CD8-positive, alpha-beta memory T cell (primary cell): ENCODE data around the gene SUN2. TPM values are rescaled to one million over a fixed set of nuclear protein-coding genes. Genes with fewer than 3 reads are reported as not detected.
A peak's percentile ranks its signal among the peaks of the same experiment; 100 is the strongest.

ENCODE experiments used
- CTCF ChIA-PET: fragments of 350-600 bp; sonication (Branson Sonifier 250); formaldehyde crosslinking; loops from one replicate; lab custom pipeline; 2021; ENCODE audit warnings: antibody characterized with exemption; lab: Charles Lee
- POLR2A ChIA-PET: fragments of 350-600 bp; sonication (Branson Sonifier 250); formaldehyde crosslinking; loops from one replicate; lab custom pipeline; 2021; ENCODE audit warnings: antibody characterized with exemption; lab: Charles Lee
- DNase-seq, 5 donors: peaks; one replicate each; pipeline versions ENCODE4 v3.0.0 to v3.0.0-alpha.2; 2020 to 2022; ENCODE audit warnings: mixed read lengths in 1 of 5
- H3K27ac ChIP-seq: one replicate; pipeline ENCODE4 v1.7.0; 2013; ENCODE audit warnings: low read depth, mild to moderate bottlenecking, low read length, moderate library complexity
- H3K27me3 ChIP-seq: 2 replicates; pipeline ENCODE4 v1.7.0; 2013; ENCODE audit warnings: low read length, mild to moderate bottlenecking; ENCODE audit not compliant: insufficient read depth, poor library complexity, severe bottlenecking
- H3K36me3 ChIP-seq: 2 replicates; pipeline ENCODE4 v1.7.0; 2013; ENCODE audit warnings: mild to moderate bottlenecking, low read length, moderate library complexity; ENCODE audit not compliant: insufficient read depth
- H3K4me1 ChIP-seq: 2 replicates; pipeline ENCODE4 v1.7.0; 2013; ENCODE audit warnings: mild to moderate bottlenecking, low read length, moderate library complexity; ENCODE audit not compliant: insufficient read depth
- H3K4me3 ChIP-seq: 2 replicates; pipeline ENCODE4 v1.7.0; 2013; ENCODE audit warnings: mild to moderate bottlenecking, low read length
- H3K9me3 ChIP-seq: 2 replicates; pipeline ENCODE4 v1.7.0; 2013; ENCODE audit warnings: mild to moderate bottlenecking, low read length
- H3K27ac Mint-ChIP-seq, 8 donors: one replicate each; pipeline ENCODE4 v1.8.0; 2020 to 2021; ENCODE audit warnings: mixed read lengths in 8 of 8, mild to moderate bottlenecking in 6 of 8, inconsistent platforms in 3 of 8, moderate library complexity in 3 of 8
- H3K27me3 Mint-ChIP-seq, 2 donors: one replicate each; pipeline ENCODE4 v1.8.0; 2020 to 2021; ENCODE audit warnings: mixed read lengths in 2 of 2, mild to moderate bottlenecking in 1 of 2, moderate library complexity in 1 of 2
- H3K36me3 Mint-ChIP-seq, 3 donors: one replicate each; pipeline ENCODE4 v1.8.0; 2020 to 2021; ENCODE audit warnings: mixed read lengths in 3 of 3, inconsistent platforms in 1 of 3, mild to moderate bottlenecking in 1 of 3
- H3K4me1 Mint-ChIP-seq, 3 donors: one replicate each; pipeline ENCODE4 v1.8.0; 2020 to 2021; ENCODE audit warnings: mixed read lengths in 3 of 3, inconsistent platforms in 1 of 3, mild to moderate bottlenecking in 1 of 3
- H3K4me3 Mint-ChIP-seq, 7 donors: one replicate each; pipeline ENCODE4 v1.8.0; 2020 to 2021; ENCODE audit warnings: mixed read lengths in 7 of 7, mild to moderate bottlenecking in 6 of 7, moderate library complexity in 4 of 7, inconsistent platforms in 2 of 7
- H3K9me3 Mint-ChIP-seq, 5 donors: one replicate each; pipeline ENCODE4 v1.8.0; 2020 to 2022; ENCODE audit warnings: mixed read lengths in 5 of 5, mild to moderate bottlenecking in 3 of 5, moderate library complexity in 2 of 5, inconsistent platforms in 1 of 5
- polyA plus RNA-seq: library from polyadenylated mRNA; unstranded; fragments of 300-500 nt; fragmentation: Illumina TruSeq; gene quantifications from one replicate; pipeline ENCODE4 v1.2.3, GENCODE V29; 2021
- total RNA-seq, 2 experiments: library from RNA; stranded (reverse); gene quantifications; one replicate each; pipeline ENCODE4 v1.2.3, GENCODE V29; 2021

SUN2 gene
- total and polyA plus RNA-seq, 3 experiments from 2014 or later: 168 to 753 (median 185) TPM

- Mint-ChIP-seq H3K9me3 (no peaks in the 10 kb centered on the region), H3K4me1 (peaks cover 7 to 31% (median 26%) of the 10 kb centered on the region in 3 donors), H3K27me3 (peaks cover 0 to 1% of the 10 kb centered on the region in 2 donors), H3K36me3 (peaks cover 0 to 81% (median 9%) of the 10 kb centered on the region in 3 donors), H3K4me3 (no peak overlapping the region), H3K27ac (peak overlapping the region in 1 of 8 donors; percentile 36)
- CTCF ChIA-PET: interaction anchor here (0.6 to 1.5 kb wide), 3 partner anchors 16 to 1673 kb away, joined by 3 read pairs; partner anchors contain the start of gene GTPBP1
- no peak overlapping the region for H3K27ac ChIP-seq
- H3K4me1 ChIP-seq: peaks cover 7% of the 10 kb centered on the region
- no peaks in the 10 kb centered on the region for H3K9me3 ChIP-seq
- no peaks in the 10 kb centered on the region for H3K27me3 ChIP-seq
- H3K4me3 ChIP-seq: no peak overlapping the region
- POLR2A ChIA-PET: no interaction called here
- peaks cover 26% of the 10 kb centered on the region for H3K36me3 ChIP-seq
- DNase-seq: no peak
Observed at GRCh38 chr22:38689651-38690050, 66.1 kb downstream of the SUN2 start.

- CTCF ChIA-PET: interaction anchor here (1.8 kb wide), 1 partner anchor 13 kb away, joined by 4 read pairs; no protein-coding TSS in a partner anchor
- Mint-ChIP-seq H3K27me3 (no peaks in the 10 kb centered on the region), H3K36me3 (peaks cover 0 to 77% (median 12%) of the 10 kb centered on the region in 3 donors), H3K9me3 (no peaks in the 10 kb centered on the region), H3K4me3 (peak overlapping the region in 2 of 7 donors; percentile 8 to 75), H3K27ac (peak overlapping the region in 3 of 8 donors; percentile 32 to 86 (median 59)), H3K4me1 (peaks cover 17 to 23% (median 21%) of the 10 kb centered on the region in 3 donors)
- Histone ChIP-seq H3K27me3 (no peaks in the 10 kb centered on the region), H3K4me1 (peaks cover 14% of the 10 kb centered on the region), H3K27ac (no peak overlapping the region), H3K9me3 (no peaks in the 10 kb centered on the region), H3K4me3 (no peak overlapping the region), H3K36me3 (peaks cover 39% of the 10 kb centered on the region)
- DNase-seq: no peak
- POLR2A ChIA-PET: no interaction called here
Observed at GRCh38 chr22:38685761-38686160, 70.0 kb downstream of the SUN2 start.

- H3K27ac Mint-ChIP-seq: peak overlapping the region in 3 of 8 donors; percentile 46 to 86 (median 67)
- no peaks in the 10 kb centered on the region for H3K27me3 Mint-ChIP-seq
- Histone ChIP-seq H3K27ac (no peak overlapping the region), H3K27me3 (no peaks in the 10 kb centered on the region), H3K9me3 (no peaks in the 10 kb centered on the region), H3K4me3 (no peak overlapping the region), H3K4me1 (peaks cover 14% of the 10 kb centered on the region), H3K36me3 (peaks cover 39% of the 10 kb centered on the region)
- ChIA-PET CTCF (interaction anchor here (0.7 kb wide), 1 partner anchor 12 kb away, joined by 3 read pairs; no protein-coding TSS in a partner anchor), POLR2A (no interaction called here)
- DNase-seq: no peak
- H3K4me1 Mint-ChIP-seq: peaks cover 17 to 23% (median 21%) of the 10 kb centered on the region in 3 donors
- peaks cover 0 to 75% (median 12%) of the 10 kb centered on the region in 3 donors for H3K36me3 Mint-ChIP-seq
- peak overlapping the region in 1 of 7 donors; percentile 33 for H3K4me3 Mint-ChIP-seq
- H3K9me3 Mint-ChIP-seq: no peaks in the 10 kb centered on the region
Observed at GRCh38 chr22:38684895-38685294, 70.9 kb downstream of the SUN2 start.

Other genes with a start within 250 kb of the SUN2 start
- 100 to 1,000 TPM; 358 to 369 TPM for gene DDX17, start 249.7 kb downstream of the SUN2 start, total RNA-seq
- 41.4 TPM for gene DDX17, start 249.7 kb downstream of the SUN2 start, polyA plus RNA-seq
- 10 to 100 TPM; 10.9 to 17.2 TPM for gene DMC1, start 185.8 kb downstream of the SUN2 start, total RNA-seq
- not detected for gene DMC1, start 185.8 kb downstream of the SUN2 start, polyA plus RNA-seq
- under 1 TPM; 0.75 to 0.92 TPM for gene FAM227A, start 99.6 kb downstream of the SUN2 start, total RNA-seq
- 0.08 TPM for gene FAM227A, start 99.6 kb downstream of the SUN2 start, polyA plus RNA-seq
- 10 to 100 TPM; 14.0 to 15.1 TPM for gene CBY1, start 99.4 kb downstream of the SUN2 start, total RNA-seq
- gene CBY1, start 99.4 kb downstream of the SUN2 start, polyA plus RNA-seq: 7.6 TPM
- 100 to 1,000 TPM; 207 to 210 TPM for gene TOMM22, start 74.0 kb downstream of the SUN2 start, total RNA-seq
- 61.4 TPM for gene TOMM22, start 74.0 kb downstream of the SUN2 start, polyA plus RNA-seq
- gene JOSD1, start 55.1 kb downstream of the SUN2 start, total RNA-seq: 10 to 100 TPM; 86.0 to 96.4 TPM
- gene JOSD1, start 55.1 kb downstream of the SUN2 start, polyA plus RNA-seq: 9.3 TPM
- gene GTPBP1, start 50.1 kb downstream of the SUN2 start, total RNA-seq: 10 to 100 TPM; 62.7 to 63.7 TPM
- 28.2 TPM for gene GTPBP1, start 50.1 kb downstream of the SUN2 start, polyA plus RNA-seq
- gene DNAL4, start 38.1 kb upstream of the SUN2 start, total RNA-seq: 1 to 10 TPM; 9.1 to 9.6 TPM
- 12.3 TPM for gene DNAL4, start 38.1 kb upstream of the SUN2 start, polyA plus RNA-seq
- gene NPTXR, start 88.0 kb upstream of the SUN2 start, total RNA-seq: 1 to 10 TPM; 5.9 to 6.3 TPM
- gene NPTXR, start 88.0 kb upstream of the SUN2 start, polyA plus RNA-seq: 1.0 TPM
- gene CBX6, start 116.2 kb upstream of the SUN2 start, total RNA-seq: 100 to 1,000 TPM; 159 to 171 TPM
- gene CBX6, start 116.2 kb upstream of the SUN2 start, polyA plus RNA-seq: 10.8 TPM
- not detected for gene APOBEC3A, start 201.6 kb upstream of the SUN2 start, total RNA-seq
- gene APOBEC3A, start 201.6 kb upstream of the SUN2 start, polyA plus RNA-seq: not detected
- gene APOBEC3B, start 226.3 kb upstream of the SUN2 start, total RNA-seq: 1 to 10 TPM; 6.7 to 7.3 TPM
- gene APOBEC3B, start 226.3 kb upstream of the SUN2 start, polyA plus RNA-seq: 0.55 TPM